Amniotic epithelial cell (primary cell): Measurements from ENCODE around the gene UQCR11.

Source experiments
- DNase-seq: peaks from one replicate; pipeline ENCODE4 v3.0.0-alpha.2; 2010; ENCODE audit warnings: low read depth

The UQCR11 gene

DNA sequence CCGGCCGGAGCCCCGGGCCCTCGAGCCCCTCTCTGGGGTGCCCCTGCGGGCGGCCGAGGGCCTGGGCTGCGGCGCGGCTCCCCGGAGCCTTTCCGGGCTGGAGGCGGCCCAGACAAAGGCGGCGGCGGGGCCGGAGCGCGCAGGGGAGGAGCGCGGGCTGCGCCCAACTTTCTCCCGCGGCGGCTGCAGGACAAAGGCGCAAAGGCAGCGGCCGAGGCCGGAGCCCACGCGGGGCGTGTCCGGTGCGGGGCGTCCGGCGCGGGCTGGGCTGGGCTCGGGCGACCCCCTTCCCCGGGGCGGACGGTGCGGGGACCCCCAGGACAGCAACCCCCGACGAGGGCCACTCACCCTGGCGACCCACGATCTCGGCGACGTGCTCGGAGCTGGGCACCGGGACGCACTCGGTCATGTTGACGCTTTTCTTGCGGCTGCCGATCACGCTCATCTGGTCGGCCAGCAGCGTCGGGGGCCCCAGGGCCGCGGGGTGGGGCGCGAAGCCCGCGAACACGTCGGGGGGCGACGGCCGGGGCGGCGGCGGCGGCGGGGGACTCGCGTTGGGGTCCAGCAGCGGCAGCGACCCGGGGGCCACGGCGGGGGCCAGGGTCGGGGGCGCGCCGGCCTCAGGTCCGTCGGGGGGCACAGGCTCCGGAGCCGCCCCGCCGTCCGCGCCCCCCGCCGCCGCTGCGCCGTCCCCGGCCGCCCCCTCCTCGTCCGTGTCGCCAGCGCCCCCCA, 38.0 kb downstream of the UQCR11 start:
- DNase-seq = peak; percentile 24

DNA sequence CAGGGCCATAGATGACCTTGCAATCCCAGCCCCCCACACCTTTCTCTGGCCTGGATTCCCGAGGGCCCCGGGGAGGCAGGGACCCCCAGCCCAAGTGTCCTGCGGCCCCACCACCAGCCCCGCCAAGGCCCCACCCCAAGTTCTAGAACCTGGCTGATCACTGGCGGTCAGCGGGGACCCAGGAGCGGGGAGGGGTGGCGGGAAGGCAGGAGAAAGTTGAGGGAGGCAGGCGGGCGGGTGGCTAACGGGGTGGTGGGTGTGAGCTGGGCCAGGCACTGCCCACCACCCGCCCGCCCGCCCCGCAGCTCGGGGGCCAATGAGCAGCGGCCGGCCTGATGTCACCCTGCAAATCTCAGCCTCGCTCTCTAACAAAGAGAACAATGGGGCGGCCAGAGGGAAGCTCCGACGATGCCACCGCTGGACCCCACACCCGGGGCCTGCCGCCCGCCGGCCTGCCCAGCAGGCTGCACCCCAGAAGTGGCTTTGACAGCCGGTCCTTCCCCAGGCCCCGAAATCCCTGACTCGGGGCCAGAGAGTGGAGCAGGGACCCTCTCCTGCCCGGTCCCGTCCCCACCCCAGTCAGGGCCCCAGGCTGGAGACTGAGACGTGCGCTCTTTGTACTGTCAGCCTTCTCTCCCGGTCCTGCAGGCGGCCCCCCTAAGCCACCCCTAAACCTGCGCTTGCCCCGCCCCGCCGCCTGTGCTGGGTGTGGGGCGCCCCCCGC, 38.7 kb downstream of the UQCR11 start:
- peak; percentile 77 for DNase-seq

DNA sequence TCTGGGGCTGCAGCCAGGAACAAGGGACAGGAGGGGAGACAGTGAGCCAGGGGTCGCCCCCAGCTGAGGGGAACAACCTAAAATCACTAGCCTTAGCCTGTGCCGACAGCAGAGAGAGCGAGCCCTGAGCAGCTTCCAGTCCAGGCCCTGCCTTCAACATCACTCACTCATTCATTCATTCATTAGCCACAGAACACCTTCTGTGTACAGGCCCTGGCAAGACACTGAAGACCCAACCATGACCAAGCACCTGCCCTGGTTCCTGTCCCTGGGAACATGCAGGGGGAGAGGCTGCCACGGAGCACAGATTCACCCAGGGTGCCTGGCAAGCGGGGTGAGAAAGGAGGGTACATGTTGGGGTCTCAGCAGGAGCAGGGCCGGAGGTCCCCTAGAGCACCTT, 42.0 kb downstream of the UQCR11 start:
- DNase-seq = no peak

DNA sequence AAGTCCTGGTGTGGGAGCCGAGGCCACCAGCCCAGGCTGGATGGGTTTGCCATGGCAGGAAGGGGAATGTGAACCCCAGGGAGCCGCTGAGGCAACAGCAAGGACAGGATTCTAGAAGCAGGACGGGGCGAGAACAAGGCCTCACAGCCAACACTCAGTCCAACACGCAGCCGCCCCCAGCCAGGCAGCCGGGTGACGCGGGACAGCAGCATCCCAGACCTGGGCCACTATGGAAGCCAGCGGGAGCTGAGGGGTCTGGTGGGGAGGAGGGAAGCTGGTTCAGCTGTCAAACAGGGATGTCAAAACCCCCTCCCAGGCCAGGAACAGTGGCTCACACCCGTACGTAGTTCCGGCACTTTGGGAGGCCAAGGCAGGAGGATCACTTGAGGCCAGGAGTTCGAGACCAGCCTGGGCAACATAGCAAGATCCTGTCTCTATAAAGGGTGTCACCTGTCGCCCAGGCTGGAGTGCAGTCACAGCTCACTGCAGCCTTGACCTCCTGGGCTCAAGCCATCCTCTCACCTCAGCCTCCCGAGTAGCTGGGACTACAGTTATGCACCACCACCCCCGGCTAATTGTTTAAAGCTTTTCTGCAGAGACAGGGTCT, 43.9 kb downstream of the UQCR11 start:
- DNase-seq = no peak

DNA sequence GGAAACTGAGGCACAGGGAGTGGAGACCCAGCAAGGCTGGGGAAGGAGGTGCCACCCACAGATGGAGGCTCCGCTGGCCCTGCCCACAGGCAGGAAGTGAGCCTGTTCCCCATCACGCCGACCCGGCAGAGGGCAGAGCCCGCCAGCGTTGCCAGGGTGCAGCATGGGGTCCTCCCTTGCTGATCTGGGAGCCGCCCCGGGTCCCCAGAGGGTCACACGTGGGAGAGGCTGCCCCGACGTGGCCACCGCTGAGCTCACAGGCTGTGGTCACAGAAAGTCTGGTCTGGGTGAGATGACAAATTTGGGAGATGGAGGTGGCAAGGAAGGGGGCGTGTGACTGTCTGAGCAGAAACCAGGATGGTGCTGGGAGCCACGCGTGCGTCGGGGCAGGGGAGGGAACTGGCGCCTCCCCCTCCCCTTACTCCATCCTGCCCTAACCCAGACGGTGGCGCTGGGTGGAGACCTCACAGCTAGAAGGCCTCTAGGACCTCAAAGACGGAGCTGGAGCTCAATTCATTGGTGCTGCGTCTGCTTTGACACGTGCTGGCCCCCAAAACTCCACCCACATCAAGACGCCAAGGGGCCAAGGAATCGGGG, 44.9 kb downstream of the UQCR11 start:
- DNase-seq = no peak

DNA sequence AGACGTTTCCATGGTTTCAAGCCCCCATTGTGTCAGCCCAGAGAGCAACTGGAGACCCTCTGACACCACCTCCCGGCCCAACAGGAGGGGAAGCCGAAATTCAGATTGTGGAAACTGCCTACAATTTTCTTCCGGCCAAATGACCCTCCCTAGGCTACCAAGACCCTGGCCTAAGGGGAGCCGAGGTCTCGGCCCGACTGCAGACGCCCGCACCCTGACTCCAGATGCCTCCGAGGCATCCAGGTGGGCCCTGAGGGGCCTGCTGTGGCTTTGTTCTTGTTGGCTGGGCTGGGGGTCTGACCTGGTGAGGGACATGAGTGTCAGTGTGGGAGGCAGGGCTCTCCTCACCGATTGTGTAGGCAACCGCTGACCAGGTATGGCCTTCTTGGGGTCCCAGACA, 46.7 kb downstream of the UQCR11 start:
- no peak for DNase-seq

DNA sequence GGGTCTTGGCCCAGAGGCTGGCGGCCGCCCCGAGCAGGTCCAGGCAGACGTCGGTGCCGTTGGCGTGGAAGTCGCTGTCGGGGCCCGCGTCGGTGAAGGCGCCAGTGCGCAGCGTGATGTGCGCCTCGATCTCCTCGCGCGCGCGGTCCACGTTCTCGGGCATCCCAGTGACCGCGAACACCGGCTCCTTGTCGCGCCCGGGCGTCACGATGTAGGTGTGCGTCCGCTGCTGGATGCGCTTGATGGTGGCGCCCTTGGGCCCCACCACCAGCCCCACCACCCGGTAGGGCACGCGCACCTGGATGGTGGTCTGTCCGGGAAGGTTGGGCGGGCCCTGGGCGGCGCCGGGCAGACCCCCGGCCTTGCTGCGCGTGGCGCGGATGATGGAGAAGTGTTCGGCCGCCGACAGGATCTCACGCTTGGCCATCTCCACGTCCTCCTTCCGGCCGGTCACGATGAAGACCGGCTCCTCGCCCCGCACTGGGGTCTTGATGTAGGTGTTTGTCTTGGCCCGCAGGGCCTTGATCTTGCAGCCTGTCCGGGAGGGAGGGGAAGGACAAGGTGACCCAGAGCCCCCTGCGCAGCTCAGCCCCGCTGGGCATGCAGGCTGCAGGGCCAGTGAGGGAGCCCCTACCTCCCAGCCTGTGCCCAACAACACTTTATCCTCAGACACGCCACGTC, 48.7 kb downstream of the UQCR11 start:
- DNase-seq = no peak

DNA sequence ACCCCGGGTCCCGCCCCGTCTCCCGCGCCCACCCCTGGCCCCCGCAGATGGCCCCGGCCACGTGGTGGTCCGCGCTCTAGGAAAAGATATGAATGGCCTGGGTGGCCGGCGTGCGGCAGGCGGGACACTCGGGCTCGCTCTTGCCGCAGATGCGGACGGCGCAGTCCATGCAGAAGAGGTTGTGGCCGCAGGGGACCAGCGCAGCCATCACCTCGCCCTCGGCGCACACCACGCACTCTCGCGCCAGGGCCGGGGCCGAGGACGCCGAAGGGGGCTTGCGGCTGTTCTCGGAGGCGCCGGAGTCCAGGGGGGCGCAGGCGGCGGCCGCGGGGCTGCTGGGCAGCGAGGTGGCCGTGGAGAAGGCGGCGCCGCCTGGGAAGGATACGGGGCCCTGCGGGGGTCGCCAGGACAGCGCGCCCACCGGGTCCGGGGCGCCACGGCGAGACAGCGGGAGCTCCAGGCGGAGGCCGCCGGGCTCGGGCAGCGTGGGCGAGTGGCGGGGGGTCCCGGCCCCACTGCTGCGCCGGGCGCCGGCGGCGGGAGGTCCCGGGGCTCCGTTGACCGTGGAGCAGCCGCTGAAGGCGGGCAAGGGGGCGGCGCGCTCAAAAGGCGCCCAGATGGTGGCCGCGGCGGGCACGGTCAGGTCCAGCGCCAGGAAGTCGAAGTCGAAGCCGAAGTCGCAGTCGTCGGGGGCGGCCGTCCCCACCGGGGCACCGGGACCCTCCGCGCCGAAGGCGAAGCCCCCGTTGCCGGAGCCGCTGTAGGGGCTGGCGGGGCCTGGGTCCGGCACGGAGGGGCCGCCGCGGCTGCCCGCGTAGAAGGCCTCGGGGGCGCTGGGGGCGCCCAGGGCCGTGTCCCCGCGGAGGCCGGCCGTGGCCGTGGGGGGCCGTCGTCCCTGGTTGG, 49.5 kb downstream of the UQCR11 start:
- no peak for DNase-seq

DNA sequence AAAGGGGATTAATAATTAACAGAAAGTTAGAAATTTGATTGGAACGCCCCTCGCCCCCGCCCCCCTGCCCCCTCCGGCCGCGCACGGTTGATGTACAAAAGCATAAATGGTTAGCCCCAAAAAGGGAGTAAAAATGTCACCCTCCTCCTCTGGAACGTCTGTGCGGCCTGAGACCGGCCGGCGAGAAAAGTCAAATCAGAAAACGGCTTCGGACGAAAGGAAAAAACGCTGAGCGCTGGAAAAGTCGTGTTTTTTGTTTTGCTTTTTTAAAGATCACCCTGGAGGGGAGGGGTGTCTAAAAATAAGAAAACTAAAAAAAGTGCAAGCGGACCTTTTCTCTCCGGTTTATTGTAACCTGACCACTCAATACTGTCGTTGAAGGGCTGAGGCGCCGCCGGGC, 50.3 kb downstream of the UQCR11 start:
- DNase-seq = no peak

DNA sequence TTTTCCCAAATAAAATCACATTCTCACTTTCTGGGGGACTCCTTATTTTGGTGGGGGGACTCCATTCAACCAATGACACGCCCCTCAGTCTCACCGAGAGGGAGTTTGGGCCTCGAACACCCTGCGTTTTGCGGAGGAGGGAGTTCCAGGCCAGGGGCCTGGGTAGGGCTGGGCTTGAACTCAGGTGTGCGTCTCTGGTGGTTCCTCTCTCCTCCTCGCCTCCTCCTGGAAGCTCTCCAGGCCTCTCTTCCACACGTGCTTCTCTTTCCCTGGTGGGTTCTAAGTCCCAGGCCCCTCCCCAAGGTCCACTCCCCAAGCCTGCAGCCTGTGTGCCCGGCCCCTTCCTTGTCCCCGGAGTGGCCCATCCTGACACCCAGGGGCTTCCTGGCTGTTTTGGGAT, 51.8 kb downstream of the UQCR11 start:
- DNase-seq = no peak

DNA sequence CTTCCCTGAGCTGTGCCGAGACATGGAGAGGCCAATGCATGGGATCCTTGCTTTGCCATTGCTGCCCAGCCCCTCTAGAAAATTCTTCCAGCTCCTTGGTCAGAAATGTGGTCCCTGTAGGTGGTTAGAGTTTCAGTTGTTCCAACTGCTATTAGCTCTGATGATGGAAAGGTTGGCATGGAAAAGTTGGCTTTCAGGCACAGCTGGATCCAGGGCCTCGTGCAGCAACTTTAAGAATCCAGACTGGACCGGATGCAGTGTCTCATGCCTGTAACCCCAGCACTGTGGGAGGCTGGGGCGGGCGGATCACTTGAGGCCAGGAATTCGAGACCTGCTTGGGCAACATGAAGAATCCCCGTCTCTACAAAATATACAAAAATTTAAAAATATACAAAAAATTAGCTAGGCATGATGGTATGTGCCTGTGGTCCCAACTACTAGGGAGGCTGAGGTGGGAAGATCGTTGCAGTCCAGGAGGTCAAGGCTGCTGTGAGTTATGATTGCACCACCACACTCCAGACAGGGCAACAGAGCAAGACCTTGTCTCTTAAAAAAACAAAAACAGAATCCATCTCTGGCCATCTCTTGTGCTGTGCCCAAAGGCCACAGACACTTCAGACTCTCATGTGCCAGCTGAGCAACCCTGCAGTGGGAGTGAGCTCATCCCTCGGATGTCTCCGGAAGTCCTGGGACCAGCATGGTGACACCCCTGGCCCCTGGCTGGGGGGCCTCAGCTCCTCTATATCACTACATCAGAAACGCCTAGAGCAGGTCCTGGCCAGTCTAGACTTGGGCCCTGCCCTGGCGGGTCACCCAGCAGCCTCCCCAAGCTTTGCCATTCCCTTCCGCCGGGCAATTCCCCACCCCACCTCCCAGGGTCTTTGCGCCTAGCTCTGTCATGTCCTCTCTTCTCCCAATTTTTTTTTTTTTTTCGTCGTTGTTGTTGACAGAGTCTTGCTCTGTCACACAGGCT, 53.9 kb downstream of the UQCR11 start:
- no peak for DNase-seq

DNA sequence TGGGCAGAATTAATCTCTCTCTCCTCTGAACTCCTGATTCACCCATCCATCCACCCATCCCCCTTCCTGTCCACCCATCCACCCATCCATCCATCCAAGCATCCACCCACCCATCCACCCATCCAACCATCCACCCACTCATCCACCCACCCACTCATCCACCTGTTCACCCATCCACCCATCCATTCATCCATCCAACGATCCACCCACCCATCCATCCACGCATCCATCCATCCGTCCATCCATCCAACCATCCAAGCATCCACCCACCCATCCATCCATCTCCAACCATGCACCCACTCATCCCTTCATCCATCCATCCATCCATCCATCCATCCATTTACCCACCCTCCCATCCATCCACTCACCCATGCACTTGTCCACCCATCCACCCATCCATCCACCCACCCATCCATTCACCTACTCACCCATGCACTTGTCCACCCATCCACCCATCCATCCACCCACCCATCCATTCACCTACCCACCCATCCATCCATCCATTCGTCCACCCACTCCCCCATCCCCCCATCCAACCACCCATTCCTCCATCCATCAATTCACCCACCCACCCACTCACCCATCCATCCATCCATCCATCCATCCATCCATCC, 55.8 kb downstream of the UQCR11 start:
- no peak for DNase-seq
